Measurements from ENCODE around the gene RYR3. TPM values are rescaled to one million over a fixed set of nuclear protein-coding genes. Genes with fewer than 3 reads are reported as not detected.

Gene RYR3
- total and polyA plus RNA-seq, 2 of the 13 experiments (the other 11 are each of a cell fraction or from before 2014, with no cell fraction given), result not detected

DNA sequence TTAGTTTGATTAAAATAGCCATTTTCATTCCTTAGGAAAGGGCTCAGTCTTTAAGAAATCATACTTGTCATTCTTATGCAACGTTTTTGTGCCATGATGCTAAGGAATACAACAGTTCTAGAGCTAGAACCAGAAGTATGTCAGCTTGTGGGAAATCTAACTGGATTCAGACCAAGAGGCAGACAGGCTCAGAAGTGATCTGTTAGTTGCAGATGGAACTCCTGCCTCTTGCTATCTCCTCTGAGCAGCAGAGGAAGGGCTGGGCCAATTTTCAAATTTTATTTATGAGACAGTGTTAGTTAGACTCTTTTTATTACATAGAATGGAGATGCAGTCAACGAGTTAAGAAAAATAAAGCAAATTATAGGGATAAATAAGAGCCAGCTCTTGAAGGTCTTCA, 48.5 kb upstream of the RYR3 start:
- H2AFZ ChIP-seq (ENCODE audit: low read length), result no peak overlapping the region
- intact Hi-C loops (cut with micrococcal nuclease; ENCODE audit: unreplicated experiment) (no loop called here), in situ Hi-C loops (cut with HindIII; ENCODE audit: extremely low pct_ligation_motif_present, low pct_unique_long_range_greater_than_20kb) (no loop called here)
- H3K4me2 ChIP-seq (ENCODE audit: low read depth, low read length), result no peak overlapping the region
- no peaks in the 10 kb centered on the region for H4K20me1 ChIP-seq (ENCODE audit: insufficient read depth, low read length)
- no peak overlapping the region for H3K4me3 ChIP-seq (replicated peaks in 1 of 3; ENCODE audit: insufficient read depth in 1 of 3, low read depth in 2 of 3, low read length in 3 of 3)
- no peaks in the 10 kb centered on the region for H3K36me3 ChIP-seq (replicated peaks in 1 of 2; ENCODE audit: control insufficient read depth in 1 of 2, insufficient read depth in 2 of 2, low read length in 2 of 2)
- 0% methylated on average over 2 of the region's 2 CpGs for WGBS (ENCODE audit: low lambda C conversion rate)
- no TSS peak for BruUV-seq (replicated peaks)
- no peaks in the 10 kb centered on the region for H3K9me3 ChIP-seq (ENCODE audit: low read length)
- ChIA-PET POLR2A (no interaction called here), CTCF (ENCODE audit: low intra/inter-chr PET ratio, low total read pairs) (no interaction called here)
- no peak overlapping the region for H3K9ac ChIP-seq (ENCODE audit: insufficient read depth, low read depth, low read length)
- FAIRE-seq, result no peak
- H3K27me3 ChIP-seq (ENCODE audit: control insufficient read depth in 1 of 2, insufficient read depth in 2 of 2, low read length in 2 of 2), result no peaks in the 10 kb centered on the region
- H3K4me1 ChIP-seq (ENCODE audit: insufficient read depth, low read length), result no peaks in the 10 kb centered on the region
- H3K79me2 ChIP-seq (ENCODE audit: insufficient read depth, low read length), result no peaks in the 10 kb centered on the region
- ATAC-seq, result no peak
- TF ChIP-seq NR2F2 (IDR thresholded peaks at IDR 0.05; ENCODE audit: borderline replicate concordance, low read depth) (no peak), SOX5 (CRISPR knock-in tag; IDR thresholded peaks at IDR 0.05; ENCODE audit: borderline replicate concordance) (no peak), ZNF224 (CRISPR knock-in tag; IDR thresholded peaks at IDR 0.05) (no peak), KAT8 (CRISPR knock-in tag; IDR thresholded peaks at IDR 0.05) (no peak), TARDBP (CRISPR knock-in tag; IDR thresholded peaks at IDR 0.05) (no peak), MTA1 (CRISPR knock-in tag; IDR thresholded peaks at IDR 0.05; ENCODE audit: borderline replicate concordance) (no peak), KAT2B (IDR thresholded peaks at IDR 0.05; ENCODE audit: borderline replicate concordance, low read depth, low read length) (no peak)
- TF ChIP-seq, protein P1, sequence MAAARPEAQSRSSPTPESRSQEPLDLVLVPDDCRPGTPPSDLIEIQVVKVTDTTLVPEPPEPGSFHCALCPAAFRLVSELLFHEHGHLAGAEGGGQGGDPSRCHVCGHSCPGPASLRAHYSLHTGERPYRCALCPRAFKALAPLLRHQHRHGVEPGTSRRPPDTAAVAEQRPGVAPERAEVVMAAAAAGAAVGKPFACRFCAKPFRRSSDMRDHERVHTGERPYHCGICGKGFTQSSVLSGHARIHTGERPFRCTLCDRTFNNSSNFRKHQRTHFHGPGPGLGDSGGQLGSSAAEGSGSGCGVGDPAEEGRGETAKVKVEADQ (CRISPR knock-in tag; IDR thresholded peaks at IDR 0.05; ENCODE audit: borderline replicate concordance), result no peak
- no peak for DNase-seq (ENCODE audit: low spot score)
- H3K27ac ChIP-seq (ENCODE audit: extremely low read length, insufficient read depth, low read length), result no peak overlapping the region

GRCh38 chr15:33277689-33278088, 33.1 kb upstream of the RYR3 start:
- Histone ChIP-seq H3K4me1 (ENCODE audit: insufficient read depth, low read length) (no peaks in the 10 kb centered on the region), H3K4me2 (ENCODE audit: low read depth, low read length) (no peak overlapping the region), H2AFZ (ENCODE audit: low read length) (no peak overlapping the region), H3K9me3 (ENCODE audit: low read length) (no peaks in the 10 kb centered on the region), H3K27me3 (ENCODE audit: control insufficient read depth in 1 of 2, insufficient read depth in 2 of 2, low read length in 2 of 2) (no peaks in the 10 kb centered on the region; a peak in 1 of 5 replicates), H3K79me2 (ENCODE audit: insufficient read depth, low read length) (no peaks in the 10 kb centered on the region), H3K9ac (ENCODE audit: insufficient read depth, low read depth, low read length) (no peak overlapping the region), H3K4me3 (replicated peaks in 1 of 3; ENCODE audit: insufficient read depth in 1 of 3, low read depth in 2 of 3, low read length in 3 of 3) (no peak overlapping the region), H3K36me3 (replicated peaks in 1 of 2; ENCODE audit: control insufficient read depth in 1 of 2, insufficient read depth in 2 of 2, low read length in 2 of 2) (no peaks in the 10 kb centered on the region), H3K27ac (ENCODE audit: extremely low read length, insufficient read depth, low read length) (no peak overlapping the region), H4K20me1 (ENCODE audit: insufficient read depth, low read length) (no peaks in the 10 kb centered on the region)
- in situ Hi-C loops (cut with HindIII; ENCODE audit: extremely low pct_ligation_motif_present, low pct_unique_long_range_greater_than_20kb), result no loop called here
- no peak for ATAC-seq
- ChIA-PET POLR2A (no interaction called here), CTCF (ENCODE audit: low intra/inter-chr PET ratio, low total read pairs) (no interaction called here)
- TF ChIP-seq ZFYVE20 (CRISPR knock-in tag; IDR thresholded peaks at IDR 0.05; ENCODE audit: borderline replicate concordance, low read depth), result no peak
- TF ChIP-seq, protein P2, sequence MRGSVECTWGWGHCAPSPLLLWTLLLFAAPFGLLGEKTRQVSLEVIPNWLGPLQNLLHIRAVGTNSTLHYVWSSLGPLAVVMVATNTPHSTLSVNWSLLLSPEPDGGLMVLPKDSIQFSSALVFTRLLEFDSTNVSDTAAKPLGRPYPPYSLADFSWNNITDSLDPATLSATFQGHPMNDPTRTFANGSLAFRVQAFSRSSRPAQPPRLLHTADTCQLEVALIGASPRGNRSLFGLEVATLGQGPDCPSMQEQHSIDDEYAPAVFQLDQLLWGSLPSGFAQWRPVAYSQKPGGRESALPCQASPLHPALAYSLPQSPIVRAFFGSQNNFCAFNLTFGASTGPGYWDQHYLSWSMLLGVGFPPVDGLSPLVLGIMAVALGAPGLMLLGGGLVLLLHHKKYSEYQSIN (CRISPR knock-in tag; IDR thresholded peaks at IDR 0.05; ENCODE audit: borderline replicate concordance), result no peak
- no peak for TF ChIP-seq ZBTB1 (CRISPR knock-in tag; IDR thresholded peaks at IDR 0.05; ENCODE audit: borderline replicate concordance)
- TF ChIP-seq, protein P3, sequence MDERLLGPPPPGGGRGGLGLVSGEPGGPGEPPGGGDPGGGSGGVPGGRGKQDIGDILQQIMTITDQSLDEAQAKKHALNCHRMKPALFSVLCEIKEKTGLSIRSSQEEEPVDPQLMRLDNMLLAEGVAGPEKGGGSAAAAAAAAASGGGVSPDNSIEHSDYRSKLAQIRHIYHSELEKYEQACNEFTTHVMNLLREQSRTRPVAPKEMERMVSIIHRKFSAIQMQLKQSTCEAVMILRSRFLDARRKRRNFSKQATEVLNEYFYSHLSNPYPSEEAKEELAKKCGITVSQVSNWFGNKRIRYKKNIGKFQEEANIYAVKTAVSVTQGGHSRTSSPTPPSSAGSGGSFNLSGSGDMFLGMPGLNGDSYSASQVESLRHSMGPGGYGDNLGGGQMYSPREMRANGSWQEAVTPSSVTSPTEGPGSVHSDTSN (CRISPR knock-in tag; IDR thresholded peaks at IDR 0.05), result no peak
- no peak for TF ChIP-seq ZNF510 (CRISPR knock-in tag; IDR thresholded peaks at IDR 0.05; ENCODE audit: low read depth)
- TF ChIP-seq JUN (CRISPR knock-in tag; IDR thresholded peaks at IDR 0.05), result no peak
- TF ChIP-seq, protein P4, sequence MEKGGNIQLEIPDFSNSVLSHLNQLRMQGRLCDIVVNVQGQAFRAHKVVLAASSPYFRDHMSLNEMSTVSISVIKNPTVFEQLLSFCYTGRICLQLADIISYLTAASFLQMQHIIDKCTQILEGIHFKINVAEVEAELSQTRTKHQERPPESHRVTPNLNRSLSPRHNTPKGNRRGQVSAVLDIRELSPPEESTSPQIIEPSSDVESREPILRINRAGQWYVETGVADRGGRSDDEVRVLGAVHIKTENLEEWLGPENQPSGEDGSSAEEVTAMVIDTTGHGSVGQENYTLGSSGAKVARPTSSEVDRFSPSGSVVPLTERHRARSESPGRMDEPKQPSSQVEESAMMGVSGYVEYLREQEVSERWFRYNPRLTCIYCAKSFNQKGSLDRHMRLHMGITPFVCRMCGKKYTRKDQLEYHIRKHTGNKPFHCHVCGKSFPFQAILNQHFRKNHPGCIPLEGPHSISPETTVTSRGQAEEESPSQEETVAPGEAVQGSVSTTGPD (CRISPR knock-in tag; IDR thresholded peaks at IDR 0.05), result no peak
- no peak for DNase-seq (ENCODE audit: low spot score)
- no TSS peak for BruUV-seq (replicated peaks)
- intact Hi-C loops (cut with micrococcal nuclease; ENCODE audit: unreplicated experiment), result no loop called here
- WGBS (ENCODE audit: low lambda C conversion rate), result 6% methylated on average over 1 of the region's 1 CpG
- FAIRE-seq, result no peak

Data from HepG2 (cell line).